Renal cortical epithelial cell (primary cell): ENCODE data around the gene PARS2. TPM values are rescaled to one million over a fixed set of nuclear protein-coding genes. Genes with fewer than 3 reads are reported as not detected.
A peak's percentile ranks its signal among the peaks of the same experiment; 100 is the strongest.

Source experiments
- DNase-seq: peaks from one replicate; pipeline ENCODE4 v3.0.0-alpha.2; 2011; ENCODE audit warnings: low read depth
- total RNA-seq: library from RNA; depleted of rRNA; stranded (reverse); fragments of >200 nt; gene quantifications from 2 replicates; pipeline ENCODE4 v1.2.3, GENCODE V29; 2014

PARS2 gene
- total RNA-seq, 1 donor from 2014 or later, result 9.2 TPM

DNA sequence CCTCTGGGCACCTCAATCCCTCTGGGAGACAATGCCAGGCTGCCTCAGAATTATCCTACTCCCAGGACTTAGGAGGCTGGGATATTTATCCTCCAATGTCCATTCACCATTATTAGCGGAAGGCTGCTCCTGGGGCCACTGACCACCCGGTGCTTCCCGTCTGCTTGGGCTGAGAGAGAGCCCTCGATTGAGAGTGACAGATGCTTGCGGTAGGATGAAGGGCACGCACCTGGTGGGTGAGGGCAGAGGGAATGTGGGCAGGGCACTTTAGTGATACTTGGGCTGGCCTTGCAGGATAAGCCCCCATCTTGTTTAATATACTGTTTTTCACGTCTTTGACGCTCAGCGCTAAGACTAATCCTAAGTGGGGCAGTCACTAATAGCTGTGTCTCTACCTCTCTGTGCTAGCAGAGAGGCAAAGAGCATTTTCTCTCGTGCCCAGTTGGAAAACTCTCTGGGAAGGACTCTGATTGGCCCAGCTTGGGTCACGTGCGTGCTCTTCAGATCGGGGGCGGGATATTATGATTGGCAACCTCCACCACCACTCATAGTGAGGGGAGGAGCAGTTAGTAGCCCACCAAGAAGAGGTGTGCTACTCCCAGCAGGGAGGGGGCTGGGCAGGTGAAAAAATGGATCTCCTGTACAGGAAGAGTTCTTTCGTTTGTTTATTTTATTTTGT is 10.6 kb upstream of the PARS2 start:
- no peak for DNase-seq

DNA sequence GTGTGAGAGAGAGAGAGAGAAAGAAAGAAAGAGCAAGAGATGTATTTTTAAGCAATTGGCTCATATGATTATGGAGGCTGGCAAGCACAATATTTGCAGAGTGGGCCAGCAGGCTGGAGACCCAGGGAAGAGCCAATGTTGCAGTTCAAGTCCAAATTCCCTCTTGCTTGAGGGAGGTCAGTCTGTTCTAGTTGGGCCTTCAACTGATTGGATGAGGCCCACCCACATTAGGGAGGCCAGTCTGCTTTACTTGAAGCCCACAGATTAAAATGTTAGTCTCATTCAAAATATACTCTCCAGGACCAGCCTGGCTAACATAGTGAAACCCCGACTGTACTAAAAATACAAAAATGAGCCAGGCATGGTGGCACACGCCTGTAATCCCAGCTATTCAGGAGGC is 8.6 kb upstream of the PARS2 start:
- DNase-seq, result no peak

DNA sequence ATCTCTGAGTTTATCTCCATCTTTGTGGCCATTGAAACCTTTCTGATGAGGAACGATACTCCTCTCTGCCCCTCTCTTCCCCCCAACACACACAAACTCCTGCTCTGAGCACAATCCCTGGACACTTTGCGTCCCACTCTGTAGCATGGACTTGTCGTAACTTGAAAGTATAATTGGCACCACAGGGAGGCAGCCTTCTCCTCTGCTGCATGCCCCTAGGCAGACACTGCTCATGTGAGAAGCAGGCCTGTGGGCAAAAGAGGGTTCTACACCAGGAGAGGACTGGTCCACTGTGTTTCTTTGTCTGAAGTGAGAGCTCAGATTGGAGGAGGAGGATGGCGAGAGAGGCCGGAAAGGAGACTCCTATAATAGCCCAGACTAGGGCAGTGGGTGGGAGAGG is 3.8 kb upstream of the PARS2 start:
- DNase-seq, result peak; percentile 24

DNA sequence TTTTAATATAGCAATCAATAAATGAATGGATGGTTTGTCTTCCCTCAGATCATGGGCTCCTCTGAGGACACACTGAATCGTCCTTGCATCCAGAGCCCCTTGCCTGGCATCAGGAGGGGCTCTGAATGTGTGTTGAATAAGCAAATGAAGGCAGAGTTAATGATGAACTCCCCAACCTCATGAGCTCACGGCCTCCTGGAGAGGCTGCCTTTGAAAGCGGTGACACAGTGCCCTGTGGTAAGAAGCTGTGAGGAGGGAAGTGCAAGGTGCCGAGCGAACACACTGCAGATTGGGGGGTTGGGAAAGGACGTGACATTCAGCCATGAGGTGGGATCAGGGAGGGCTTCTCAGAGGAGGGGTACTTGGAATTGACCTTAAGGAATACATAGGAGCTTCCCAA is 3.2 kb upstream of the PARS2 start:
- peak; percentile 54 for DNase-seq

DNA sequence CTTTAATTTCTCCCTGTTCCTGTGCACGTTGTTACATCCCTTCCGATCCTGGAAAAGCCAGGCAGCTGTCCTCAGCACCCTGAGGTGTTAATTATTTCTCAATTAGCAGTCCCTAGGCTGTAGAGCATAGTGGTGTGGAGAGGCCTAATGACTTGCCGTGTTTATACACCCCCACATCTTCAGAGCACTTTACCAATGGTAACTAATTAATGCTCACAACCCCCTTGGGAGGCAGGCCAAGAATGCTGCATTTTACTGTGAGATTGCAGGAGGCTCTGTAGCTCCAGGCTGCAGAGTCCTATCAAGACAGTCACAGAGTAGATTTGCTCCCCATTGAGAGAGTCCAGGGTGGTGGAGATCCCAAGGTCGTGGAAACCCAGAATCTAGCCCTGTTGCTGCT is 2.4 kb upstream of the PARS2 start:
- peak; percentile 88 for DNase-seq

DNA sequence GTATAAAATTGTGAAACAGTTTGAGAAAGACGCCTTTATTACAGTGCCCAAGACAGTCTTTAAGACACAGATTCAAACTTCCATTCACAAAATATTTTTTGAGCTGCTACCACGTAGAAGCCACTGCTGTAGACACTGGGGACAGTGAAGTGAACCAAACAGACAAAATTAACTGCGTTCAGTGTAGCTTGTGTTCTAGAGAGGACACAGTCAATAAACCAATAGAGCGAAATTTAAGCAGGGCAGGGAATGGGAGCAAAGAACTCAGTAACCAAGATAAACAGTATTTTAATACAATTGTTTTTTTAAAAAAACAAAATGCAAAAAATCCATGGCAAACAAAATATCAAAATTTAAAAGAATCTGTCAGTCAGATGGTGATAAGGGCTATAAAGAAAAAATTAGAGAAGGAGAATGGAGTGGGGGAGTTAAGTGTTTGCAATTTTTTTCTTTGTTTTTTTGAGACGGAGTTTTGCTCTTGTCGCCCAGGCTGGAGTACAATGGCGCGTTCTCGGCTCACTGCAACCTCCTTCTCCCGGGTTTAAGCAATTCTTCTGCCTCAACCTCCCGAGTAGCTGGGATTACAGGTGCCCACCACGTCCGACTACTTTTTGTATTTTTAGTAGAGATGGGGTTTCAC is 719 bp upstream of the PARS2 start:
- no peak for DNase-seq

GRCh38 chr1:54763816-54764132 is 549 bp downstream of the PARS2 start:
- DNase-seq, result no peak

GRCh38 chr1:54758678-54759348 is 5.5 kb downstream of the PARS2 start:
- no peak for DNase-seq

DNA sequence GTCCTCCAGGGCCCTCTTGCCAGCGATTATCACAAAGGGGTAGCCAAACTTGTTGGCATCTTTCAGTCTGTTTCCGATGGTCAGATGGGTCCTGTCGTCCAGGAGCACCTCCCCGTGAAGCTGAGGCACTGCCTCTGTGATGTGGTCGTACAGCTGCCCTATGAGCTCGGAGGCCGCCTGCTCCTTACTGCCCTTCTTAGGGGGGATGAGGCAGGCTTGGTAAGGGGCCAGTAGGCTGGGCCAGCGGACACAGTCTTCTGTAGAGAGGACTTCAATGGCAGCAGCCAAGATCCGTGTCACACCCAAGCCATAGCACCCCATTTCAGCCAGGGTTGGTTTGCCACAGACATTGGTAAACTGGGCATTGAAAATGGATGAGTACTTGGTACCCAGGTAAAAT is 6.5 kb downstream of the PARS2 start:
- no peak for DNase-seq

- DNase-seq, result no peak
Measured at GRCh38 chr1:54754486-54755285, 9.6 kb downstream of the PARS2 start.

- DNase-seq, result no peak
Measured at GRCh38 chr1:54754045-54754444, 10.3 kb downstream of the PARS2 start.

GRCh38 chr1:54751426-54751825 is 12.9 kb downstream of the PARS2 start:
- DNase-seq, result no peak

DNA sequence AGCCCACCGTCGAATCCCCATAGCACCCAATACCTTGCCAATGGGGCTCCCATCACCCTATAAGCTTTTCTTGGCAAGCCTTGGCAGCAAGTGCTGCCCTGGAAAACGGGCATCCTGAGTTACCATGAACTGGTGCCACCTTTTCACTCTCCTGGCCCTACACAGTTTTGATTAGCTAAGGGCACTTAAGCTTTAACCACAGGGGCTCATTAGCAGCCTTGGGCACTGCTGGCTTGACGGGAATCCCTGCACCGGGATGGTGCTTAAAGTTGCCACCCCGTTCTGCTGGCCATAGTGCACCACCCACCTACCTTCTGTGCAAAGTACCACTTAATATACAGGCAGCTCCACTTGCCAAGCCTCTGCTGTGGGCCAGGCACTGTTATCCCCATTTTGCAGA is 13.7 kb downstream of the PARS2 start:
- no peak for DNase-seq

GRCh38 chr1:54748094-54748835 is 16.1 kb downstream of the PARS2 start:
- no peak for DNase-seq

GRCh38 chr1:54745864-54746263 is 18.5 kb downstream of the PARS2 start:
- DNase-seq, result no peak

DNA sequence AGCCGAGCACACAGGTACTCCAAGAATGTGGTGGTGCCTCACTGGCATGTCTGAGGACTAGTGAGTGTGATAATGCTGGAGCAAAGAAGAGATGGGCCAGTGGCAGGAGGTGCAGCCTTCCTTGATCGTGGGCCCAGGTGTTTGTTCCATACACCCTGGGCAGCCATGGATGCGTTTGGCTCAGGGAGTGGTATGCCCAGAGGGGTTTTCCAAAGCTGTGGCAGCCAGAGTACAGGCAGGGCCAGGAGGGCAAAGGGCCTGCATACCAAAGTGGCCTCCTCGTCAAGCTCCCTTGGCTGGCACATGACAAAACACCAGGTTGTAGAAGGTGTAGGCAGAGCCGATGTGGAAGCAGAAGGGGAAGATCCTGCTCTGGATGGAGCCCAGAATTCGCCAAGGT is 19.0 kb downstream of the PARS2 start:
- peak; percentile 11 for DNase-seq

DNA sequence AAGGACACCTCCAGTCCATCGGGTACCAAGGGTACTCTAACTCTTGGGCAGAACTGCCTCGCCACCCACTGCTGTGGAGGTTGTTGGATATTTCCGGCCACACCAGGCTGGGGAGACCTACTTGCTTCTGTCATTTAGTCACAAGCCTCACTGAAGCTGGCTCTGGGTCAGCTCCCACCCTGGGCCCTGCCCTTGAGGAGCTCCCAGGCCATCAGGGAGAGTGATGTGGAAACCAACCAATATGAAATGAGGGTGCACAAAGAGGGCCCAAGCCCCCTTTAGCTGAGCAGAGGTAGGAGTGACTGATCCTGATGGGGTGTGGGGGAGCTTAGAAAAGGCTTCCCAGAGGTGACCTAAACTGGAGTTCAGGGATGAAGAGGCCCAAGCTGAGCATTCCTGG is 19.6 kb downstream of the PARS2 start:
- no peak for DNase-seq

DNA sequence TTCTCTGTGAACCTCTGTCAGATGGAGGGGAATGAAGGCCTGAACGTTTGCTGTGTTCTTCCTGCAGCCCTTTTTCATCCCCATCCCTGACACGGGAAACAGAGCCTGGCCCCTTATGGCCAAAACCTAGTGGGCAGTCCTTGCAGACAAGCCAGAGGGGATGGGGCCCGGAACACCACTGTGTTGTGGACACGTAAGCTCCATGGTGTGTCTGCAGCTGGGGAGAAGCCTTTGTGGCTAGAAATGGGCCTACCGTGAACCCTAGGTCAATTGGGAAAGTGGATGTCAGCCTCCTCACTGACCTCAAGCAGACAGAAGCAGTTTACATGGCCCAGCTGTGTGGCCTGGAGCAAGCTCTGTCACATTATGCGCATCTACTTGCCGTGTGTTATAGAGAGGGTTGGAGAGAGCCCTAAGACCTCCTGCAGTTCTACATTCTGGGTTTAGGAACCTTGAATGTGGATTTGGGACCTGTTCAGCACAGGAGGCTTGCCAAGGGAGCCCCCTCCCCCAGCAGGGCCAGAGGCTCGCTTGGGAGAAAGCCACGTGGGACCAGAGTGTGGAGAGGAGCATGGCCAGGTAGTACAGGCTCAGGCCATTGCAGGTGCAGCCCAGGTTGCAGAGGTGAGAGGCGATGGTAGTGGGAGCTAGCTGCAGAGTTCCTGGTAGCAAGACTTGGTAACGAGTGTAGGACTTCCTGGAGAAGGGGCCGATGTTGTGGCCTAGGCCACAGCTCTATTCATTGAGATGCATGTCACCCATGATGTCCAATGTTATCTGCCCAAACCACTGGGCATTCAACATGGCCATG is 20.7 kb downstream of the PARS2 start:
- DNase-seq, result no peak

DNA sequence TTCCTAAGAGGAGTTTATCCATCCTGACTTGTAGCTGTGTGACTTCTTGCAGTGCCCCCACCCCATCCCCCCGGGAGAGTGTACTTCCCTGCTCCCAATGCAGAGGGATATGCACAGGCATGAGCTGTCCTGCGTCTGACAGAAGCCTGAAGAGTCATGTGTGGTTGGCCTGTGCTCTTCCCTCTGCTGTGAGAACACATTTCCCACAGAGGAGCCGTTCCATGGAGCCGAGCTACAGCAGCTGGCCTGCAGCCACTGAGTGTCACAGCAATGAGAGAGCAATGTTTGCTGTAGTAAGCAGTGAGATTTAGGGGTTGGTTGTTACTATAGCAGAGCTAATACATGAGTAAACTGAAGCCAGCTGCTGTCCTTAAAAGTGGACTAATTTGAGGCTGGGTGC is 22.0 kb downstream of the PARS2 start:
- no peak for DNase-seq

DNA sequence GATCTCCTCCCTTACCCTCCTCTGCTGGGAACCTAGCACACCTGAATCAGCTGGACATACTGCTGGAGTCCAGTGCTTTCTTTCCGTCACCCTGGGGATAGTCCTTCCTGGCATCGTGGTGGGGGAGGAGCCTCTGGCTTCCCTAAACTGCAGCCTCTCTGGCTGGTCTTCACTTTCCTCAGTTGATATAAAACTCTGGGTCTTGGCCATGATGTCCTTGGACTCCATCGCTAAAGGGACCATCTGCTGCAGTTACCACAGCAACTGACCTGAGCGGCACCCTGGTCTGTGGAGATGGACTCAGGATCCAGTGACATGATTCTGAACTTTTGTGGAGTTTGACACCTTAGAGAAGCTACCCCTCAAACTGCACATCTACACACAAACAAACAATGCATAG is 22.8 kb downstream of the PARS2 start:
- no peak for DNase-seq

GRCh38 chr1:54738244-54738643 is 26.1 kb downstream of the PARS2 start:
- no peak for DNase-seq
